Thymus (tissue), 14 donors: ENCODE data around the gene RCAN1. TPM values are rescaled to one million over a fixed set of nuclear protein-coding genes. Genes with fewer than 3 reads are reported as not detected.

Experiments
- DNase-seq, 9 donors: peaks; one replicate each; pipeline ENCODE4 v3.0.0-alpha.2; 2013; ENCODE audit warnings: low spot score in 9 of 9, low read depth in 6 of 9, missing footprints in 1 of 9
- H3K27ac ChIP-seq, 2 donors: one replicate each; pipeline ENCODE4 v1.5.1; 2013; ENCODE audit warnings: control low read depth in 1 of 2, low read depth in 1 of 2, low read length in 1 of 2, mild to moderate bottlenecking in 1 of 2, moderate library complexity in 1 of 2
- H3K27me3 ChIP-seq, 2 donors: one replicate each; pipeline ENCODE4 v1.5.1; 2013; ENCODE audit warnings: low read length in 1 of 2; ENCODE audit not compliant: control insufficient read depth in 2 of 2, insufficient read depth in 1 of 2
- H3K36me3 ChIP-seq, 2 donors: one replicate each; pipeline ENCODE4 v1.5.1; 2013; ENCODE audit warnings: low read length in 1 of 2, mild to moderate bottlenecking in 1 of 2, moderate library complexity in 1 of 2; ENCODE audit not compliant: control insufficient read depth in 2 of 2, insufficient read depth in 2 of 2
- H3K4me1 ChIP-seq, 2 donors: one replicate each; pipeline ENCODE4 v1.5.1; 2013; ENCODE audit warnings: low read length in 2 of 2; ENCODE audit not compliant: control insufficient read depth in 2 of 2, insufficient read depth in 2 of 2
- H3K4me3 ChIP-seq, 2 donors: one replicate each; pipeline ENCODE4 v1.5.1; 2013; ENCODE audit warnings: low read length in 2 of 2, control low read depth in 1 of 2, mild to moderate bottlenecking in 1 of 2
- H3K9me3 ChIP-seq, 2 donors: one replicate each; pipeline ENCODE4 v1.5.1; 2013; ENCODE audit warnings: low read length in 1 of 2, mild to moderate bottlenecking in 1 of 2; ENCODE audit not compliant: control insufficient read depth in 2 of 2, insufficient read depth in 1 of 2
- WGBS: extraction: QIAGEN DNeasy Blood & Tissue Kit; methylation state at CpG from one replicate; pipeline ENCODE4 v1.1.7; 2013; 5-methylcytosine and 5-hydroxymethylcytosine counted together
- long read RNA-seq, 10 donors: transcript quantifications; one replicate each; lab custom pipeline, GENCODE V29; 2026
- polyA plus RNA-seq: library from polyadenylated mRNA; stranded (reverse); fragments of 200-250 nt; gene quantifications from one replicate; pipeline ENCODE4 v1.2.3, GENCODE V29; 2013
- total RNA-seq: library from RNA; stranded (reverse); fragments of 120-200 nt; gene quantifications from one replicate; pipeline ENCODE4 v1.2.4, GENCODE V29; 2013
- donor health status: healthy.

Gene RCAN1
- 37.9 TPM for total RNA-seq
- 41.7 TPM for polyA plus RNA-seq
- long read RNA-seq, donor 1, partial matches to known transcripts: 0 of 5 reads
- long read RNA-seq, donor 1, other reads (novel, unspliced or antisense): 0 of 5 reads
- long read RNA-seq, donor 2, transcript RCAN1-201 (4 exons, 2,490 nt): major isoform, 34 of 66 reads
- long read RNA-seq, donor 2, partial matches to known transcripts: 27 of 66 reads
- long read RNA-seq, donor 2, other reads (novel, unspliced or antisense): 0 of 66 reads
- long read RNA-seq, donor 3, transcript RCAN1-201 (4 exons, 2,490 nt): major isoform, 43 of 80 reads
- long read RNA-seq, donor 3, partial matches to known transcripts: 29 of 80 reads
- long read RNA-seq, donor 3, other reads (novel, unspliced or antisense): 0 of 80 reads
- long read RNA-seq, donor 4, transcript RCAN1-201 (4 exons, 2,490 nt): major isoform, 9 of 10 reads
- long read RNA-seq, donor 4, partial matches to known transcripts: 0 of 10 reads
- long read RNA-seq, donor 4, other reads (novel, unspliced or antisense): 0 of 10 reads
- long read RNA-seq, donor 5, transcript RCAN1-201 (4 exons, 2,490 nt): major isoform, 10 of 15 reads
- long read RNA-seq, donor 5, partial matches to known transcripts: 0 of 15 reads
- long read RNA-seq, donor 5, other reads (novel, unspliced or antisense): 0 of 15 reads
- long read RNA-seq, donor 6, transcript RCAN1-201 (4 exons, 2,490 nt): major isoform, 13 of 25 reads
- long read RNA-seq, donor 6, partial matches to known transcripts: 10 of 25 reads
- long read RNA-seq, donor 6, other reads (novel, unspliced or antisense): 0 of 25 reads
- long read RNA-seq, donor 7, transcript RCAN1-201 (4 exons, 2,490 nt): major isoform, 16 of 22 reads
- long read RNA-seq, donor 7, partial matches to known transcripts: 0 of 22 reads
- long read RNA-seq, donor 7, other reads (novel, unspliced or antisense): 0 of 22 reads
- long read RNA-seq, donor 8, partial matches to known transcripts: 5 of 11 reads
- long read RNA-seq, donor 8, other reads (novel, unspliced or antisense): 0 of 11 reads
- long read RNA-seq, donor 9, transcript RCAN1-201 (4 exons, 2,490 nt): major isoform, 16 of 16 reads
- long read RNA-seq, donor 9, partial matches to known transcripts: 0 of 16 reads
- long read RNA-seq, donor 9, other reads (novel, unspliced or antisense): 0 of 16 reads
- long read RNA-seq, donor 10, transcript RCAN1-201 (4 exons, 2,490 nt): major isoform, 18 of 25 reads
- long read RNA-seq, donor 10, partial matches to known transcripts: 0 of 25 reads
- long read RNA-seq, donor 10, other reads (novel, unspliced or antisense): 0 of 25 reads

- peaks cover 38 to 55% of the 10 kb centered on the region in 2 donors for H3K4me1 ChIP-seq
- H3K27me3 ChIP-seq: no peaks in the 10 kb centered on the region
- DNase-seq: peak; percentile 84 to 97 (median 92)
- no peaks in the 10 kb centered on the region for H3K9me3 ChIP-seq
- peak within 1 kb of the TSS; percentile 61 to 91 for H3K4me3 ChIP-seq
- peak within 1 kb of the TSS; percentile 67 to 91 for H3K27ac ChIP-seq
- under 1% methylated on average over 121 of the region's 121 CpGs for WGBS
- H3K36me3 ChIP-seq: no peaks in the 10 kb centered on the region
Observed at GRCh38 chr21:34614628-34615486, at the start of gene RCAN1. Gene RCAN1, minus strand, starts transcription at chr21:34615113. Its CDS starts 102 bp downstream, at chr21:34615011.

GRCh38 chr21:34661848-34662247 is 46.9 kb upstream of the RCAN1 start:
- H3K27me3 ChIP-seq: peaks cover 1 to 24% of the 10 kb centered on the region in 2 donors

GRCh38 chr21:34653522-34653921 is 38.6 kb upstream of the RCAN1 start:
- peaks cover 0 to 5% of the 10 kb centered on the region in 2 donors for H3K9me3 ChIP-seq
- H3K27ac ChIP-seq: no peak overlapping the region
- peaks cover 0 to 4% of the 10 kb centered on the region in 2 donors for H3K27me3 ChIP-seq
- no peak overlapping the region for H3K4me3 ChIP-seq
- no peak for DNase-seq
- 97% methylated on average over 6 of the region's 6 CpGs for WGBS
- H3K36me3 ChIP-seq: no peaks in the 10 kb centered on the region
- no peaks in the 10 kb centered on the region for H3K4me1 ChIP-seq

More at GRCh38 chr21:34661848-34662247, 46.9 kb upstream of the RCAN1 start:
- Histone ChIP-seq H3K4me1 (no peaks in the 10 kb centered on the region), H3K4me3 (no peak overlapping the region), H3K27ac (no peak overlapping the region), H3K36me3 (no peaks in the 10 kb centered on the region), H3K9me3 (peaks cover 0 to 5% of the 10 kb centered on the region in 2 donors)
- DNase-seq: no peak

GRCh38 chr21:34651642-34652041 is 36.7 kb upstream of the RCAN1 start:
- Histone ChIP-seq H3K4me1 (no peaks in the 10 kb centered on the region), H3K27me3 (peaks cover 0 to 2% of the 10 kb centered on the region in 2 donors), H3K27ac (no peak overlapping the region), H3K36me3 (no peaks in the 10 kb centered on the region), H3K4me3 (no peak overlapping the region), H3K9me3 (peaks cover 0 to 5% of the 10 kb centered on the region in 2 donors)
- 92% methylated on average over 1 of the region's 1 CpG for WGBS
- no peak for DNase-seq

- Histone ChIP-seq H3K4me1 (no peaks in the 10 kb centered on the region), H3K4me3 (no peak overlapping the region), H3K27ac (no peak overlapping the region), H3K27me3 (peaks cover 0 to 2% of the 10 kb centered on the region in 2 donors), H3K9me3 (peaks cover 0 to 5% of the 10 kb centered on the region in 2 donors), H3K36me3 (no peaks in the 10 kb centered on the region)
- no peak for DNase-seq
- 58% methylated on average over 1 of the region's 1 CpG for WGBS
Observed at GRCh38 chr21:34650861-34651431, 36.0 kb upstream of the RCAN1 start.

GRCh38 chr21:34649400-34649799 is 34.5 kb upstream of the RCAN1 start:
- H3K36me3 ChIP-seq: no peaks in the 10 kb centered on the region
- 80% methylated on average over 3 of the region's 3 CpGs for WGBS
- H3K9me3 ChIP-seq: peaks cover 0 to 5% of the 10 kb centered on the region in 2 donors
- DNase-seq: no peak
- H3K27ac ChIP-seq: no peak overlapping the region
- no peaks in the 10 kb centered on the region for H3K4me1 ChIP-seq
- H3K4me3 ChIP-seq: no peak overlapping the region
- no peaks in the 10 kb centered on the region for H3K27me3 ChIP-seq

- no peak for DNase-seq
- Histone ChIP-seq H3K27ac (no peak overlapping the region), H3K27me3 (no peaks in the 10 kb centered on the region), H3K9me3 (peaks cover 0 to 5% of the 10 kb centered on the region in 2 donors), H3K4me3 (no peak overlapping the region), H3K4me1 (no peaks in the 10 kb centered on the region), H3K36me3 (no peaks in the 10 kb centered on the region)
- WGBS: 96% methylated on average over 6 of the region's 6 CpGs
Observed at GRCh38 chr21:34648739-34649297, 33.9 kb upstream of the RCAN1 start.
